Left colon (tissue), 2 donors: Measurements from ENCODE around the gene SUCLG1. TPM values are rescaled to one million over a fixed set of nuclear protein-coding genes. Genes with fewer than 3 reads are reported as not detected.
"Not testable (repeated sequence)": the region's sequence is repeated elsewhere in the genome, so short reads cannot be mapped to it uniquely, and the experiment has no call there.

Source experiments
- ATAC-seq: fragments of 200-7000 bp; cut with Tn5 transposase; one replicate; pipeline ENCODE4 v1.9.1; 2020; ENCODE audit warnings: mild to moderate bottlenecking, moderate library complexity
- DNase-seq, 2 donors: peaks; one replicate each; pipeline ENCODE4 v3.0.0-alpha.2; 2020
- intact Hi-C, 2 donors: fragments of 100-400 bp; cut with DNase I in 1 of 2; cut with micrococcal nuclease in 1 of 2; formaldehyde crosslinking; loops; one replicate each; pipeline versions ENCODE4 v1.11.2 to v1.14.0; 2022; cut with DNase I, micrococcal nuclease
- total RNA-seq, 2 donors: library from RNA; stranded (reverse); fragmentation: NEBNext Ultra II Directional; extraction: Animal tissue kit (Norgen Biotek cat#: 25700); gene quantifications; one replicate each; pipeline ENCODE4 v1.2.1, GENCODE V29; 2021
- donor health status: DM: no; HTN: no; CAD: no.
- donor health status: DM: yes; HTN: yes; CAD: no.

Gene SUCLG1
- total RNA-seq, 2 donors from 2014 or later = 201 to 234 TPM

GRCh38 chr2:84472856-84473565 lies 13.9 kb upstream of the SUCLG1 start:
- ATAC-seq (no peak), DNase-seq (no peak)
- intact Hi-C loops = no loop called here

- ATAC-seq, intact Hi-C loops, DNase-seq: not testable (repeated sequence)
These were observed 13.3 kb upstream of the SUCLG1 start for GRCh38 chr2:84472423-84472822.

GRCh38 chr2:84467389-84467788 lies 8.3 kb upstream of the SUCLG1 start:
- no peak for ATAC-seq
- intact Hi-C loops = no loop called here

GRCh38 chr2:84461310-84461709 lies 2.2 kb upstream of the SUCLG1 start:
- ATAC-seq (no peak), DNase-seq (no peak)
- intact Hi-C loops = no loop called here

More at GRCh38 chr2:84467389-84467788, 8.3 kb upstream of the SUCLG1 start:
- DNase-seq = no peak

- intact Hi-C loops = no loop called here
- DNase-seq (no peak), ATAC-seq (no peak)
These were observed 1.6 kb upstream of the SUCLG1 start for GRCh38 chr2:84460670-84461069.

GRCh38 chr2:84459944-84460429 lies 907 bp upstream of the SUCLG1 start:
- ATAC-seq = peak; percentile 6
- DNase-seq = no peak

GRCh38 chr2:84458551-84459017 lies 496 bp downstream of the SUCLG1 start:
- DNase-seq (peak in 1 of 2 donors; percentile 33), ATAC-seq (peak; percentile 35)
- intact Hi-C loops = no loop called here

More at GRCh38 chr2:84459944-84460429, 907 bp upstream of the SUCLG1 start:
- intact Hi-C loops = no loop called here

- intact Hi-C loops = no loop called here
- DNase-seq = no peak
- ATAC-seq = no peak
These were observed 1.4 kb downstream of the SUCLG1 start for GRCh38 chr2:84457686-84458085.

- DNase-seq = no peak
- no peak for ATAC-seq
- intact Hi-C loops = no loop called here
These were observed 2.9 kb downstream of the SUCLG1 start for GRCh38 chr2:84456156-84456555.

GRCh38 chr2:84454581-84454980 lies 4.5 kb downstream of the SUCLG1 start:
- intact Hi-C loops = no loop called here
- ATAC-seq = no peak
- no peak for DNase-seq

GRCh38 chr2:84452624-84453023 lies 6.5 kb downstream of the SUCLG1 start:
- intact Hi-C loops = no loop called here
- DNase-seq (no peak), ATAC-seq (no peak)

GRCh38 chr2:84451579-84451978 lies 7.5 kb downstream of the SUCLG1 start:
- intact Hi-C loops = no loop called here
- DNase-seq (no peak), ATAC-seq (peak; percentile 23)

GRCh38 chr2:84450288-84451227 lies 8.5 kb downstream of the SUCLG1 start:
- ATAC-seq = no peak
- intact Hi-C loops = no loop called here
- no peak for DNase-seq

GRCh38 chr2:84449711-84450110 lies 9.4 kb downstream of the SUCLG1 start:
- intact Hi-C loops = no loop called here
- no peak for ATAC-seq
- DNase-seq = no peak

- intact Hi-C loops = no loop called here
- no peak for DNase-seq
- ATAC-seq = no peak
These were observed 10.0 kb downstream of the SUCLG1 start for GRCh38 chr2:84449055-84449454.

- DNase-seq (no peak), ATAC-seq (no peak)
- intact Hi-C loops = no loop called here
These were observed 15.6 kb downstream of the SUCLG1 start for GRCh38 chr2:84443477-84443876.

- no peak for DNase-seq
- no peak for ATAC-seq
- intact Hi-C loops = no loop called here
These were observed 16.2 kb downstream of the SUCLG1 start for GRCh38 chr2:84442888-84443287.

- intact Hi-C loops = no loop called here
- ATAC-seq (no peak), DNase-seq (no peak)
These were observed 17.6 kb downstream of the SUCLG1 start for GRCh38 chr2:84441505-84441904.

- ATAC-seq = no peak
- no peak for DNase-seq
- intact Hi-C loops = no loop called here
These were observed 18.0 kb downstream of the SUCLG1 start for GRCh38 chr2:84441036-84441435.
